OCI-LY1 (cell line): ENCODE measurements around the gene PPP1R14C.

Source experiments
- H2AFZ ChIP-seq: fragments of 200-600 bp; sonication (generic), shearing (Covaris generic); 2 replicates; pipeline ENCODE4 v1.6.0; 2014; ENCODE audit warnings: antibody characterized with exemption, mild to moderate bottlenecking, low read length
- H3F3A ChIP-seq: fragments of 200-600 bp; sonication (generic), shearing (Covaris generic); 2 replicates; pipeline ENCODE4 v1.6.0; 2014; ENCODE audit warnings: mild to moderate bottlenecking, antibody characterized with exemption, low read length, moderate library complexity; ENCODE audit not compliant: insufficient read depth
- H3K27ac ChIP-seq: fragments of 200-600 bp; sonication (generic); 2 replicates; pipeline ENCODE4 v1.5.1; 2014; ENCODE audit warnings: low read length, mixed run types, mild to moderate bottlenecking, low read depth; ENCODE audit not compliant: poor library complexity, severe bottlenecking
- H3K27me3 ChIP-seq: fragments of 200-600 bp; sonication (generic); 2 replicates; pipeline ENCODE4 v1.6.0; 2014; ENCODE audit warnings: antibody characterized with exemption, mild to moderate bottlenecking, low read length, moderate library complexity; ENCODE audit not compliant: insufficient read depth
- H3K36me3 ChIP-seq: fragments of 200-600 bp; sonication (generic); 2 replicates; pipeline ENCODE4 v1.6.1; 2014; ENCODE audit warnings: mild to moderate bottlenecking, antibody characterized with exemption, low read length, moderate library complexity, mixed read lengths; ENCODE audit not compliant: insufficient read depth
- H3K4me1 ChIP-seq: fragments of 200-600 bp; sonication (generic); 2 replicates; pipeline ENCODE4 v1.5.1; 2014; ENCODE audit warnings: mild to moderate bottlenecking, low read length, moderate library complexity; ENCODE audit not compliant: insufficient read depth, severe bottlenecking
- H3K4me2 ChIP-seq: fragments of 200-600 bp; sonication (generic), shearing (Covaris generic); 2 replicates; pipeline ENCODE4 v1.6.1; 2014; ENCODE audit warnings: low read length
- H3K4me3 ChIP-seq: fragments of 200-600 bp; sonication (generic); 2 replicates; pipeline ENCODE4 v1.5.1; 2014; ENCODE audit warnings: low read length, low read depth, mild to moderate bottlenecking, mixed read lengths; ENCODE audit not compliant: poor library complexity, severe bottlenecking
- H3K79me2 ChIP-seq: fragments of 200-600 bp; shearing (Covaris generic); 2 replicates; pipeline ENCODE4 v1.6.1; 2016; ENCODE audit warnings: mixed run types, low read length, mixed read lengths; ENCODE audit not compliant: insufficient read depth
- H3K9ac ChIP-seq: fragments of 200-600 bp; sonication (generic), shearing (Covaris generic); 2 replicates; pipeline ENCODE4 v1.6.1; 2014; ENCODE audit warnings: mild to moderate bottlenecking, low read length, mixed read lengths
- H3K9me2 ChIP-seq: fragments of 200-600 bp; sonication (generic), shearing (Covaris generic); 2 replicates; pipeline ENCODE4 v1.6.1; 2014; ENCODE audit warnings: low read depth, mild to moderate bottlenecking, low read length, mixed read lengths
- H3K9me3 ChIP-seq: fragments of 200-600 bp; shearing (Covaris generic); 2 replicates; pipeline ENCODE4 v1.6.1; 2014; ENCODE audit warnings: low read length, mixed read lengths
- H4K20me1 ChIP-seq: fragments of 200-600 bp; sonication (generic), shearing (Covaris generic); 2 replicates; pipeline ENCODE4 v1.6.0; 2016; ENCODE audit warnings: mild to moderate bottlenecking, low read length; ENCODE audit not compliant: insufficient read depth
- CTCF ChIP-seq: fragments of 200-600 bp; sonication (generic), shearing (Covaris generic); IDR thresholded peaks from 2 replicates; pipeline ENCODE4 v1.5.1; 2017; ENCODE audit warnings: mild to moderate bottlenecking, antibody characterized with exemption, low read length, moderate library complexity, mixed read lengths
- EZH2 ChIP-seq: fragments of 200-600 bp; sonication (generic), shearing (Covaris generic); IDR thresholded peaks from 2 replicates; pipeline ENCODE4 v1.8.0; 2017; ENCODE audit warnings: borderline replicate concordance, mixed run types, mild to moderate bottlenecking, antibody characterized with exemption, low read length, moderate library complexity, mixed read lengths

The PPP1R14C gene

GRCh38 chr6:150293423-150294173, 150.8 kb downstream of the PPP1R14C start:
- no peak for TF ChIP-seq EZH2
- no peak for TF ChIP-seq CTCF
- peaks cover 12% of the 10 kb centered on the region for H3K9me3 ChIP-seq
- H3K27ac ChIP-seq = no peak overlapping the region
- H3K4me3 ChIP-seq = no peak overlapping the region
- no peak overlapping the region for H3K4me2 ChIP-seq
- H4K20me1 ChIP-seq = no peaks in the 10 kb centered on the region
- no peaks in the 10 kb centered on the region for H3K4me1 ChIP-seq
- H3K36me3 ChIP-seq = no peaks in the 10 kb centered on the region; the same call in 1 of the 2 replicates
- H3K9ac ChIP-seq = no peak overlapping the region
- H3K9me2 ChIP-seq = no peaks in the 10 kb centered on the region
- H3K79me2 ChIP-seq = no peaks in the 10 kb centered on the region
- H2AFZ ChIP-seq = no peak overlapping the region
- peaks cover 7% of the 10 kb centered on the region; the same call in 1 of the 2 replicates for H3K27me3 ChIP-seq
- H3F3A ChIP-seq = no peaks in the 10 kb centered on the region

- H3K27ac ChIP-seq = no peak overlapping the region
- H3K4me1 ChIP-seq = no peaks in the 10 kb centered on the region
- H3K9ac ChIP-seq = no peak overlapping the region
- no peaks in the 10 kb centered on the region for H3K79me2 ChIP-seq
- no peaks in the 10 kb centered on the region; the same call in 1 of the 2 replicates for H3K36me3 ChIP-seq
- no peak overlapping the region for H3K4me3 ChIP-seq
- peaks cover 7% of the 10 kb centered on the region; the same call in 1 of the 2 replicates for H3K27me3 ChIP-seq
- no peaks in the 10 kb centered on the region for H3K9me2 ChIP-seq
- peaks cover 12% of the 10 kb centered on the region for H3K9me3 ChIP-seq
- H3K4me2 ChIP-seq = no peak overlapping the region
- no peaks in the 10 kb centered on the region for H4K20me1 ChIP-seq
- H2AFZ ChIP-seq = no peak overlapping the region
- TF ChIP-seq EZH2 = no peak
- no peak for TF ChIP-seq CTCF
- no peaks in the 10 kb centered on the region for H3F3A ChIP-seq
Measured at GRCh38 chr6:150296890-150297289, 154.0 kb downstream of the PPP1R14C start.

- peaks cover 12% of the 10 kb centered on the region for H3K9me3 ChIP-seq
Measured at GRCh38 chr6:150297327-150298029, 154.6 kb downstream of the PPP1R14C start.

More at GRCh38 chr6:150297327-150298029, 154.6 kb downstream of the PPP1R14C start:
- H3K27ac ChIP-seq = no peak overlapping the region
- H3F3A ChIP-seq = no peaks in the 10 kb centered on the region
- no peaks in the 10 kb centered on the region for H3K9me2 ChIP-seq
- H3K9ac ChIP-seq = no peak overlapping the region
- H3K79me2 ChIP-seq = no peaks in the 10 kb centered on the region
- no peak overlapping the region for H3K4me3 ChIP-seq
- no peak overlapping the region for H3K4me2 ChIP-seq
- no peak overlapping the region for H2AFZ ChIP-seq
- H4K20me1 ChIP-seq = no peaks in the 10 kb centered on the region
- TF ChIP-seq CTCF (no peak), EZH2 (no peak)
- no peaks in the 10 kb centered on the region for H3K4me1 ChIP-seq
- no peaks in the 10 kb centered on the region; the same call in 1 of the 2 replicates for H3K36me3 ChIP-seq
- H3K27me3 ChIP-seq = peaks cover 7% of the 10 kb centered on the region; the same call in 1 of the 2 replicates
